NCI-H2107 (cell line): ENCODE measurements around the gene IRF2BP1.
A peak's percentile ranks its signal among the peaks of the same experiment; 100 is the strongest.
"Not testable (repeated sequence)": the region's sequence is repeated elsewhere in the genome, so short reads cannot be mapped to it uniquely, and the experiment has no call there.

Experiments used
- DNase-seq: peaks from one replicate; lab custom pipeline; 2025; lab: John Stamatoyannopoulos, UW

Gene IRF2BP1

GRCh38 chr19:45882652-45883585 is 3.0 kb downstream of the IRF2BP1 start:
- DNase-seq = peak; percentile 72

GRCh38 chr19:45881909-45882528 is 3.9 kb downstream of the IRF2BP1 start:
- DNase-seq = no peak

- DNase-seq = no peak
These were observed 4.6 kb downstream of the IRF2BP1 start for GRCh38 chr19:45881082-45881908.

DNA sequence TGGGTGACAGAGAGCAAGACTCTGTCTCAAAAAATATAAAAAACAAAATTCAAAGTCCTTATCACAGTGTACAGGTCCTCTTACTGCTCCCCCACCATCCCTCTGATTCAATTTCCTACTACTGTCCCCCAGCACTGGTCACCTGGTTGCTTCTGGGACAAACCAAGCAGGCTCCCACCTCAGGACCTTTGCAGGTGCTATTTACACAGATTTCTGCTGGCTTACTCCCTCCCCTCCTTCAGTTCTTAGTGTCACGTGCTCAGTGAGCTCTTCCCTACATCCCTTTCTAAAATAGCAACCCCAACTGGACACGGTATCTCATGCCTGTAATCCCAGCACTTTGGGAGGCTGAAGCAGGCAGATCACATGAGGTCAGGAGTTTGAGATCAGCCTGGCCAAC is 6.0 kb downstream of the IRF2BP1 start:
- DNase-seq = no peak

- DNase-seq = no peak
These were observed 6.9 kb downstream of the IRF2BP1 start for GRCh38 chr19:45879055-45879454.

DNA sequence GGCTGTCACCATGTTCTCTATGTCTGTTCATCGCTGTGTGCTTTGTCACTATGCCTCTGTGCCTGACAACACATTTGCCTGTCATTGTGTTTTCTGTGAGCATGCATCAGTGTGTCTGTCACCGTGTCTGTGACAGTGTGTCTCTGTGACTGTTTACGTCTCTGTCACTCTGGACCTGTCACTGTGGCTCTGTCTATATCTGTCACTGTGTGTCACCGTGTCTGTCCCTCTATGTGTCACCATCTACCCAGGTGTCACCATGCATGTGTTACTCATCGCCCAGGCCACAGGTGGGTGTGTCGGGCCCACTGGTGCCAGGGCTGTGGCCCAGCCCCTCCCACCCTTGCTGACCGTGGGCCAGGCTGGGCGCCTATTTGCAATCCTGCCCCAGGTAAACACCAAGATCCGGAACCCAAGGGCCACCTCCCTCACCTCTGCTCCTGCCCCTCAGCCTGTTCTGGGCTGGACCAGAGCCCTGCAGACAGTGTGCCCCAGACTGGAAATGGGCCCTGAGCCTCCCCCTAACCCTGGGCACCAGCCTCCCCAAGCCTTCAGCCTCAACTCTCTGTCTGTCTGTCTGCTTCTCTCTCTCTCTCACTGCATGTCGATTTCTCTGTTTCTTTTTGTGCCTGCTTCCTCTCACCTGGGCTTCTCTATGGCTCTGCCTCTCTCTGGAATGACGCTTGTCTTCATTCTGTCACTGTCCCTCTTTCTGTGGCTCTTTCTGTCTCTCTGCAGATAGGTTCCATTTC is 7.7 kb downstream of the IRF2BP1 start:
- DNase-seq = no peak

DNA sequence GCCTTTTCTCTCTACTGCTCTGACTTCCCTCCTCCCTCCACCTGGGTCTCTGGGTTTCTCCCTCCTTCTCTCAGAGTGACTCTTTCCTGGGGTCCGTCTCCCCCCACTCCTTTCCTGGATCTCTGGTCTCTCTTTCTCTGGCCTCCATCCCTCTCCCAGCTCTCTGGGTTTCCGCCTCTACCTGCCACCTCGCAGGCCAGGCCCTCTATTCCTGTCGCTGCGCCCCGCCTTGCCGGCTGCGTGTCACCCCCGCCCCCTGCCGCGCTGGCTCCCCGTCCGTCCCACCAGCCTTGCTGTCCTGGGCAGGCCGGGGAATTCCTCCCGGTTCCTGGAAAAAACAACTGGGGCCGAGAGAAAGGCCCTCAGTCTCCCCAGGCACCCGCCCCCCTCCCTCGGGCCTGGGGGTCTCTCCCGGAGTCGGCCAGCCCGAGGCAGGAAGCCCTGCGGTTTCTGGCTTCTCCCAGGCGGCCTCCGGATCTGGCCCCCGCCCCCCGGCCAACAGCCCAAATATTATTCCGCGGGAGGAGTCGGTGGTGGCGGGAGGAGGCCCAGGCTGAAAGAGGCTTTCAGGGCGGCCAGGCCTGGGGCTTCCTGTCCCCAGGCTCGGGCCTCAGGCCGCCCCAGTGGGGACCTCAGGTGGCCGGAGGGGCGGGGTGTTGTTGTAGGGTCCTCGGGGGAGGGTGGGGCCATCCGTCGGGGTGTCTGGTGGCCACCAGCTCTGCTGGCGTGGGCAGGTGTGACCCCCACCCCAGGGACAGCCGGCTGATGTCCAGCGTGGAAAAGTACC is 9.3 kb downstream of the IRF2BP1 start:
- no peak for DNase-seq

DNA sequence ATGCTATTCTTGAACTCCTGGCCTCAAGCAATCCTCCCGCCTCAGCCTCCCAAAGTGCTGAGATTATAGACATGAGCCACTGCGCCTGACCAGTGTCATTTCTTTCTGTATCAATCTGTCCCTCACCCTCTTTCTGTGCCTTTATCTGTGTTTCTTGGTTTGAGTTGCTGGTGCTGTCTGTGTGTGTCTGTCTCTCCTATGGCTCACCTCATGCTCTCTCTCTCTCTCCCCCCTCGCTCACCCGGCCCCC is 9.9 kb downstream of the IRF2BP1 start:
- no peak for DNase-seq

- no peak for DNase-seq
These were observed 11.3 kb downstream of the IRF2BP1 start for GRCh38 chr19:45874620-45874966.

- no peak for DNase-seq
These were observed 12.6 kb downstream of the IRF2BP1 start for GRCh38 chr19:45873219-45873772.

DNA sequence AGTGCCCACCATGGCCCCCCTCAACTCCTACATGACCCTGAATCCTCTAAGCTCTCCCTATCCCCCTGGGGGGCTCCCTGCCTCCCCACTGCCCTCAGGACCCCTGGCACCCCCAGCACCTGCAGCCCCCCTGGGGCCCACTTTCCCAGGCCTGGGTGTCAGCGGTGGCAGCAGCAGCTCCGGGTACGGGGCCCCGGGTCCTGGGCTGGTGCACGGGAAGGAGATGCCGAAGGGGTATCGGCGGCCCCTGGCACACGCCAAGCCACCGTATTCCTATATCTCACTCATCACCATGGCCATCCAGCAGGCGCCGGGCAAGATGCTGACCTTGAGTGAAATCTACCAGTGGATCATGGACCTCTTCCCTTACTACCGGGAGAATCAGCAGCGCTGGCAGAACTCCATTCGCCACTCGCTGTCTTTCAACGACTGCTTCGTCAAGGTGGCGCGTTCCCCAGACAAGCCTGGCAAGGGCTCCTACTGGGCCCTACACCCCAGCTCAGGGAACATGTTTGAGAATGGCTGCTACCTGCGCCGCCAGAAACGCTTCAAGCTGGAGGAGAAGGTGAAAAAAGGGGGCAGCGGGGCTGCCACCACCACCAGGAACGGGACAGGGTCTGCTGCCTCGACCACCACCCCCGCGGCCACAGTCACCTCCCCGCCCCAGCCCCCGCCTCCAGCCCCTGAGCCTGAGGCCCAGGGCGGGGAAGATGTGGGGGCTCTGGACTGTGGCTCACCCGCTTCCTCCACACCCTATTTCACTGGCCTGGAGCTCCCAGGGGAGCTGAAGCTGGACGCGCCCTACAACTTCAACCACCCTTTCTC is 13.6 kb downstream of the IRF2BP1 start:
- DNase-seq = no peak

GRCh38 chr19:45870798-45871197 is 15.1 kb downstream of the IRF2BP1 start:
- DNase-seq = no peak

GRCh38 chr19:45867241-45867640 is 18.7 kb downstream of the IRF2BP1 start:
- not testable (repeated sequence) for DNase-seq

DNA sequence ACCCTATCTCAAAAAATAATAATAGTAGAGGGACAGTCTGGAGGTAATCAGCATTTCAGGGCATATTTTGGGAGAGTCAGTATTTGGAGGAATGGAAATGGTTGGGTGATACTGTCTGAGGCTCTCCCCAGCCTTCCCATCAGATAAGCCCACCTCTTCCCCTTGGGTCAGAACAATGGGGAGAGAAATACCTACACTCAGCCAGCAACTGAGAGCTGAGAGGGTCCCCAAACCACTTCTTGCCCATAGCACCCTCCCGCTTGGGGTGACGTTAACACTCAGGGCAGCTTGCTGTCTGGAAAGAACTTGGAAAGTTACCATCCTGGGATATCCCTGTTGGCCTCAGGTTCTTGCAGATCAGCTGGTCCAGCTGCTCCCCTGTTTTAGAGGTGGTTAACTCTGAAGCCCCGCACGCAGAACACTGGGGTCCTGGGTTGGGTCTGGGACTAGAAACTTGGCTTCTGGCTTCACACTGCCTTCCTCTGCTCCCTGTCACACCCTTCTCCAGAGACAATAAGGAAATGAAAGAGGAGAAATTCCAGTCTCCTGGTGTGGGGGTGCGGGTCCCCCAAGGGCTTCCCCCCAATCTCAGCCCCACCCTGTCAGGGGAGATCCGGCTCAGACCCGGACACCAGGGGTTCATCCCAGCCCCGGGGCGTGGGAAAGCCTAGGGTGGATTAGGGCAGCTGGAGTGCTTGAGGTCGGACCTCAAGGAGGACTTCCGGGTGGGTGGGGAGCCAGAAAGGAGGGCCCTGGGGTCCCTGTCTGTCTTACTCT is 19.4 kb downstream of the IRF2BP1 start:
- DNase-seq = no peak

- no peak for DNase-seq
These were observed 20.5 kb downstream of the IRF2BP1 start for GRCh38 chr19:45865269-45865948.

GRCh38 chr19:45864629-45865082 is 21.3 kb downstream of the IRF2BP1 start:
- no peak for DNase-seq

- DNase-seq = no peak
These were observed 21.9 kb downstream of the IRF2BP1 start, which contains the start of gene FOXA3 for GRCh38 chr19:45863840-45864628. Gene FOXA3 (plus strand): TSS chr19:45864326. CDS start chr19:45864457, 131 bp downstream.
